NCI-H2171 (cell line): ENCODE data around the gene BICC1.

Experiments used
- DNase-seq: peaks from one replicate; lab custom pipeline; 2025; lab: John Stamatoyannopoulos, UW

BICC1 gene

GRCh38 chr10:58515291-58515941 is 2.7 kb downstream of the BICC1 start:
- DNase-seq: no peak

- DNase-seq: no peak
Observed at GRCh38 chr10:58516119-58516518, 3.4 kb downstream of the BICC1 start.

GRCh38 chr10:58516671-58517070 is 4.0 kb downstream of the BICC1 start:
- no peak for DNase-seq

- no peak for DNase-seq
Observed at GRCh38 chr10:58517081-58517480, 4.4 kb downstream of the BICC1 start.

GRCh38 chr10:58517491-58518355 is 5.1 kb downstream of the BICC1 start:
- DNase-seq: no peak

GRCh38 chr10:58518775-58519174 is 6.1 kb downstream of the BICC1 start:
- no peak for DNase-seq

- no peak for DNase-seq
Observed at GRCh38 chr10:58529077-58529728, 16.5 kb downstream of the BICC1 start.

GRCh38 chr10:58531084-58531695 is 18.5 kb downstream of the BICC1 start:
- DNase-seq: peak; percentile 1

GRCh38 chr10:58535311-58535710 is 22.6 kb downstream of the BICC1 start:
- no peak for DNase-seq

GRCh38 chr10:58543141-58543540 is 30.5 kb downstream of the BICC1 start:
- DNase-seq: no peak

GRCh38 chr10:58544135-58544534 is 31.5 kb downstream of the BICC1 start:
- no peak for DNase-seq

GRCh38 chr10:58545427-58545826 is 32.8 kb downstream of the BICC1 start:
- DNase-seq: no peak

- DNase-seq: no peak
Observed at GRCh38 chr10:58546137-58546536, 33.5 kb downstream of the BICC1 start.

- no peak for DNase-seq
Observed at GRCh38 chr10:58546722-58547445, 34.2 kb downstream of the BICC1 start.

- DNase-seq: no peak
Observed at GRCh38 chr10:58547963-58548362, 35.3 kb downstream of the BICC1 start.

GRCh38 chr10:58554316-58554715 is 41.6 kb downstream of the BICC1 start:
- DNase-seq: no peak

- no peak for DNase-seq
Observed at GRCh38 chr10:58555170-58555929, 42.7 kb downstream of the BICC1 start.

GRCh38 chr10:58555930-58556311 is 43.2 kb downstream of the BICC1 start:
- DNase-seq: no peak

GRCh38 chr10:58556516-58557165 is 44.0 kb downstream of the BICC1 start:
- DNase-seq: no peak

GRCh38 chr10:58557714-58558113 is 45.0 kb downstream of the BICC1 start:
- DNase-seq: no peak

- DNase-seq: no peak
Observed at GRCh38 chr10:58560068-58560467, 47.4 kb downstream of the BICC1 start.
